Stimulated activated CD4-positive, alpha-beta T cell treated with anti-CD3 and anti-CD28 coated beads, Interleukin-4, amount 100 ng/mL, for 48 hours (primary cell): ENCODE results near the gene ZDHHC11B.

Experiments
- DNase-seq, 2 donors: peaks; one replicate each; pipeline ENCODE4 v3.0.0-alpha.2; 2020; ENCODE audit warnings: low read depth in 2 of 2

Gene ZDHHC11B

DNA sequence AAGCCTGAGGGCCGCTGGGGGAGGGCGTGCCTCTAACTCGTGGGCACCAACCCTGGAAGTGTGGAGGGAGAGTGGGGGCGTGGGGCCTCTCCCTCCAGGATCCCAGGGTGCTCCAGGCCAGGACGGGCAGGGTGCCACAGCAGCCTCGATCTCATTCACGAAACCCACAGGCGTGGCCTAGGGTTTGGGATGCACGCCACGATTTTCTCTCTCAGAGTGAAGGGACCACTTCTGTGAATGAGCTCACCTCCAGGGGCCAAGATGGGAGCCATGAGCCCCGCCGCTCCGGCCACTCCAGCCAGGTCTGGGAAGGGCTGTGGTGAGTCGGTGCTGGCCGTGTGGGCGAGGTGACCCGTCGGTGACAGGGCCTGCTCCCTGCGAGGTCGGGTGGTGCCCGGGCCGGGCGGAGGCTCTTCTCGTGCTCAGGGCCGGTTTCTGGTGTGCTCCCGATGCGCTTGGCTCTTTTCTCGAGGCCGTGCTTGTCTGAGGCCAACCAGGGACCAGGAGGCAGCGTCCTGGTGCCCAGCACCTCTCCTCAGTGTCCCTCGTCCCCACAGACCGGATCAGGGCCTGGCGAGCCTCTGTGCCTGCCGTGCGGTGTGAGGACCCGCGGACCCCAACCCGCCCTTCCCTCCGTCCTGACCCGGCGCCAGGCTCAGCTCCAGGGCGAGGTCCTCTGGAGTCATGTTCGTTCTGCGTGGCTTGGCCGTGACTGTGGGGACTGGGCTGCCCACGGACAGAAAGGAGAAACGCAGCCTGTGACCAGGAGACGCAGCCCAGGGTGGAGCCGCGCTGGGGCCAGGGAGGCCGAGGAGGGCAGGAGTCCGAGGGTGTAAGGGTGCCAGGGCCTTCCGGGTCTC is 122.4 kb downstream of the ZDHHC11B start:
- no peak for DNase-seq

DNA sequence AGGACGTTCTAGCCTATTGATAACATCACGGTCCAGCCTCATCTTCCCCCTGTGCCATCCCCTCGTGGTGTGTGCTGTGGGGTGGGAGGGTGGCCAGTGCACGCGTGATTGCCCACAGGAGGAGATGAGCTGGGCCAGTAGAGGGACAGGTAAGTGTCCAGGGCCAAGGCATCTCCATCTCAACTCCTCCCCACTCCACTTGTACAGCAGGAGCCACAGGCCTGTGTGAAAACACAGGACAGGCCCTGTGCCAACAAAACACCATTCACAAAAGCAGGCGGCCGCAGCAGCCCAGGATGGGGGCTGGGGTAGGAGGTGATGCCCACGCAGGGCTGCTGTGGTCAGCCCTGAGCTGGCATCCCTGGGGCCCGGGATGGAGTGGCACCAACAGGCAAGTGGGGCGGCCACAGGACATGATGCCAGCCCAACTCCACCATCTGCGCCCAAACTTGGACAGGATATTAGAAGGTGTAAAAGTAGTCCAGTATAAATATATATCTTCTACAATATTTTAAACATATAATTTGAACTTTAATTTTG is 124.0 kb downstream of the ZDHHC11B start:
- no peak for DNase-seq
